HG02885 (cell line): Measurements from ENCODE around the gene SUMO3.

ENCODE experiments used
- ATAC-seq: cut with Tn5 transposase; IDR thresholded peaks from one replicate; pipeline ENCODE4 v1.9.1; 2021; ENCODE audit warnings: mild to moderate bottlenecking; ENCODE audit not compliant: unreplicated experiment, poor library complexity

The SUMO3 gene

DNA sequence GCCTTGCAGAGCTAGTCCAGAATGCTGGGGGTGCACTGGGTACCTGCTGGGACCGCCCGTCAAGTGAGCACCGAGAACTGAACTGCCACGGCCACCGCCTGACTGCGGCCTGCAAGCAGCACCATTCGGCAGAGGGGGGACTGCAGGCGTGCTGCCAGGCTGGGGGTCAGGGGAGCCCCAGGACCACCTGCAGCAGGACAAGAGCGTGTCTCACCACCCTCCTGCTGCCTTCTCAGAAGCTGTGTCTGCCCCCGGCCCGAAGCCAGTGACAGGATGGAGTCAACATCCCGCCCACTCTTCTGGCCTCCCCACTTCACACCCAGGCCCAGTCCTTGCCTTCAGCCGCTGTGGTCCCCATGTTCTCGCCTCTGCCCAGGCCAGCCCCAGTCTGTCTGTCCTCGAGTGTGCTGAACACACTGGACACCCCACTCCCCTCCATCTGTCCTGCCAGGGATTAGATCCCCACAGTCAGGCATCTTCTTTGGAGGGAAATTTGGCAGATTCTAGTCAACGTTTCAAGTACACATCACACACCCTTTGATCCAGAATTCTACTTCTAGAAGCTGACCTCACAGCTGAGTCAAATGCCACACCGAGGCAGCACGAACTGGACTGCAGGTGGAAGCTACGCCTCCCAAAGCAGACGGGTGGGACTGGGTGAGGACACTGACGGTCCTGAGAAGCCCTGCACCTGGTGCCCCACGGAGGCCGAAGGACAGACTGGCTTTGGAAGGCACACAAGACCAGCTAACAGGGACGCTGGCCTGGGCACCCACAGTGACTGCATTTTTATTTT is 29.6 kb upstream of the SUMO3 start:
- ATAC-seq = no peak

DNA sequence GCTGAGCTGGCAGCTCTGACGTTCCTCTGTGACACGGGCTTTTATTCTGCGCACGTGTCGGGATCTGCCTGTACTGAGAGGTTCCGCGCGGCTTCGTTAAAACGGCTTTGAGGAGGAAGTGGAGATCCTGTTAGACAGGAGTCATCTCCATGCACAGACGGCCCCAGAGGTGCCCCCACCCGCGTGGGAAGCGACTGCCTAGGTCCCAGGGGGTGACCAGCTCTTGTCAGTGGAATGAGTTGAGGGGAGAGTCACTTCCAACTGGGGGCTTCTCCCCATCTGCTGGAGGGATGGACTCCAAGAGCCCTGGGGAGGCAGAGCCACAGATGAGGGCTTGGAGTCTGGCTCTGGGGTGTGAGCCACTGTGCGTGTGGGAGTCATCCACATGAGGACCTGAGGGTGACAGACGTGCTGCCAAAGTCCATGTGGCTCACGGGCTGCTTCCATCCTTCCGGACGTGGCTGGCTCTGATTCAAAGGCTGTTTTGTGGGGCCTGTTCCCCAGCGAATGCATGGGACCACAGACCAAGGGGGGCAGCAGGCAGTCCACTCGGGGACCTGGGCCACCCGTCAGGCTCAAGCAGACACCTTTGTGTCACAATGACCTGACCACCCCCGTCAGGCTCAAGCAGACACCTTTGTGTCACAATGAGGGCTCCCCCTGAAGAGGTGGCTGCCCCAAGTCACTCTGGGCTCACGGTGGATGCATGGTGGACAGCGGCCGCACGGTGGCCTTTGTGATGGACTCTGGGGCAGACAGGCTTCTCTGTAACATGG is 28.8 kb upstream of the SUMO3 start:
- no peak for ATAC-seq

DNA sequence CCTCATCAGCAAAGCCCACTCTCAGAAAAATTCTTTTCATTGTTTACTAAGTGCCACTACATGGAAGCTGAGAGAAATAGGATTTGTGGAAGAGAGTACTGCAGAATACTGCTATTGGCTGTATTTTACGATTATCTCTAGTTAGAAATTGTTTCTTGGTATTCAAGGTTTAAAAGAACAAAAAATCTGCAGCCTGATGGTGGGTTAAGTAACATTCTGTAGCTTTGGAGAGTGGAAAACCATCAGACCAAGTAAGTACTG is 28.3 kb upstream of the SUMO3 start:
- no peak for ATAC-seq

DNA sequence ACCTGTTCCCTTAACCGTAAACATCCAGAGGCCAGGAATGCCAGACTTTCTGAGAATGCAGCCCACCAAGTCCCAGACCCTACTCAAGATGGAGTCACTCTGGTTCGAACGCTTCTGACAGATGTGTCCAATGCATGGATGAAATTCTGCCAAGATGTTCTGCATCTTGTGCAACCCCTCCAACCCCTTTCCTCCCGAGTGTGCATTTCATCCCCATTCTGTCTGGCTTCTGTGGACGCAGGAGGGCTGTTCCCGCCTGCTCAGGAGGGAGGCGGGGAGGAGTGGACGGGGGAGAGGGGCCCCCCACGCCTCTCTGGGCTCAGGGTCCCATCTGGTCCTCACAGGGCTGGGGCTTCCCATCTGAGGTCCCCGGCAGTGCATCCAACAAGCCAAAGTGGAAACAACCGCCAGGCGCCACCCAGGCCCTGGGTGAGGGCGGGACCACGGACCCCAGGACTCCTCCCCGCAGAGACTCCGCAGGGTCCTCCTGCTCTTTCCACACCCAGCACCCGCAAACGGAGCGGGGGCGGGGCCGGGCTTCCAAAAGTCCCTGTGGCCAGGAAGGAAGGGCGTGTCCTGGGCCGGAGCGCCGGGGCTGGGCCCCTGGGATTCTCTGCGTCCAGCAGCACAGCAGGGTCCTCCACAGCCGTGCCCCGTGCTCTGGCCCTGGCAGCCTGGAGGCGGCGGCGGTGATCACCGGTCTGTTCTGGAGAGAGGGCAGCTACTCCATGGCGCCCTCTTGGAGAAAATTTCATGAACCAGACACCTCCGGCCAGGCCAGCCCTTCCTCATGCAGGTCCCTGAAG is 27.8 kb upstream of the SUMO3 start:
- no peak for ATAC-seq

DNA sequence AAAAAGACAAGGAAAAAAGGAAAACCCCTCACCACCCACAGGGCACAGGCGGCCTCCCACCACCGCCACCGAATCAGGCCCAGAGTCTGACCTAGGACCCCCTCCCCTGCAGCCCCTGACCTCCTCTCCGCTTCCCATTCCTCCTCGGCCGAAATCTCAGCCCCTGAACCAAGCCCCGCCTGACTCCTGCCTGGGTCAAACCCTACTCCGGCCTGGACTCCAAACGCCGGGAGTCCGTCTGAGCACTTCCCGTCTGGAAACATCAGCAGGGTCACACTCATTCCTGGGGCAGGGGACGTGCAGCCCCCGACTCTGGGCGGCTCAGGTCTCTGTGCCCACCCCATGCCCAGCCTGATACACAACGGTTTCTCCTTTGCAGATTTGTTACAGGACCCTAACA is 26.4 kb upstream of the SUMO3 start:
- ATAC-seq = no peak

DNA sequence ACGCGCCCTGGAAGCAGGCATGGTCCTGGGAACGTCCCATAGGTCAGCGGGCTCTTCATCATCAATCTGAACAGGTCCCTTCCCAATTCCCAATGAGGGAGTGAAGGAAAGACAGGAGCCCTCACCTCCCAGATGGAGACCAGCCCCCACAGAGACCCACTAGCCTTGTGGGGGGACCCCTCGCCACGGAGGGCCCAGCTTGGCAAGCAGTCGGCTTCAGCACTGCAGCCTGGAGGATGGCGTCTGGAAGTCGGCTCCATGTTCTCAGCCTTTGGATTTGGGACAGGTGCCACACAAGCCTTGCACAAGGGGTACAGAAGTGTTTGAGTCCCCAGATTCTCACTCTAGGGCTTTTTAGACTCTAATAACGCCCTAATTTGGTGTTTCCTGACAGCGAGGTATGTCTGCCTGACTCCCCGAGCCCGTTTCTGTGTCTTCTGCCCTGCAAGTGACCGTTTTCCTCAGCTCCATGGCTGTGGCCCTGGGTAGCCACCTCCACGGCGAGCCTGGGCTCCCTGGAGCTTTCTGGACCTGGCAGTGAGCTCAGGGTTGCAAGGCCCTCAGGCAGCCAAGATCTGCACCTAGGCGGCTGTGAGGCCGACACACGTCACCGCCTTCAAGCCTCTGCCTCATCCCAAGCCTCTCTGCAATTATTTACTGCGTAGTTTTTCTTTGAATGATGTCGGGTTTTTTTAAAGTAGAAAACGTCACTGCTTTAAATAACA is 25.0 kb upstream of the SUMO3 start:
- ATAC-seq = no peak

DNA sequence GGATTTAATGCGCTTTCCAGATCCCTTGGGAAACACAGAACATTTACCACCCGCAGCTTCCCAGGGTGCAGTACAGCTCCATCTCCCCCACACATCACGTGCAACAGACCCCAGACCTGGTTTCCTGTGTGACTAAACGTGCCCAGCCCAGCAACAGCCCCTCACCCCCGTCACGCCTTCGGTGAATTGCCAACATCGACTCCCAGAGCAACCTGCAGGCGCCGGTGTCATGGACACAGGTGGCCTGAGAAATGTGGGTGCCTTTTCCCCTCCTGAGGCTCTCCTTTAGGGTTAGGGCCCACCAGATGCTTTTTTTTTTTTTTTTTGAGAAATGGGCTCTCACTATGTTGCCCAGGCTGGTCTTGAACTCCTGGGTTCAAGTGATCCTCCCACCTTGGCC is 24.2 kb upstream of the SUMO3 start:
- ATAC-seq = no peak

DNA sequence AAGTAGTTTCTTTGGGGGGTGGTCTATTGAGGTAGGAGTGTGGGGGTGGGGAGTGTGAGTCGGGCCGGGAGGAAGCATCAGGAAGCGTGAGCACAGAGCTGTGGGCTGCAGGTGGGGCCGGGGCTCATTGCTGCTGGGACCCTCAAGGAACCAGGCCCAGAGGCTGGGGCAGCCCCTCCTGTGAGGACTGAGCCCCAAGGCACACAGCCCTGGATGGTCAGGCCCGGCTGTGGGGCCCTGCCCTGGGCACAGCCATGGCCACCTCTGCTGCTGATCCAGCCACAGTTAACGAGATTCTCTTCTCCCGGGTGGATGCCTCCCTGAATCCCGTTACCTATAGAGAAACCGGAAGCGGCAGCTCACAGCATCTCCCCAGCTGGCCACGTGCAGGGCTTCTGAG is 22.9 kb upstream of the SUMO3 start:
- ATAC-seq = no peak

DNA sequence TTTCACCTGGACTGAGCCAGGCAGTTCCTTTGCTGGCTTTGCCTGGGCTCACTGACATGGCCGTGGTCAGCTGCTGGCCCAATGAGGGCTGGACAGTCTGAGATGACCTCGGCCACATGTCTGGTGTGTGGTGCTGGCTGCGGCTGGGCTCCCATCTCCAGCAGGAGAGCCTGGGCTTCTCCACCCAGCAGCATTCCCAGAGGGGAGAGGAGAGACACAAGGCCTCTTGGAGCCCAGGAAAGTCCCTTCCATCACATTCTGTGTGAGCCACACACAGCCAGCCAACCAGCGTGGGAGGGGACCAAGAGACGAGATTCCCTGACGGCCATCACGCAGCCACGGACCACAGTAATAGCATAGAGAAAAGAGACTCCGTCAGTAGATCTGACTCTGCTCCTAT is 21.1 kb upstream of the SUMO3 start:
- ATAC-seq = no peak

DNA sequence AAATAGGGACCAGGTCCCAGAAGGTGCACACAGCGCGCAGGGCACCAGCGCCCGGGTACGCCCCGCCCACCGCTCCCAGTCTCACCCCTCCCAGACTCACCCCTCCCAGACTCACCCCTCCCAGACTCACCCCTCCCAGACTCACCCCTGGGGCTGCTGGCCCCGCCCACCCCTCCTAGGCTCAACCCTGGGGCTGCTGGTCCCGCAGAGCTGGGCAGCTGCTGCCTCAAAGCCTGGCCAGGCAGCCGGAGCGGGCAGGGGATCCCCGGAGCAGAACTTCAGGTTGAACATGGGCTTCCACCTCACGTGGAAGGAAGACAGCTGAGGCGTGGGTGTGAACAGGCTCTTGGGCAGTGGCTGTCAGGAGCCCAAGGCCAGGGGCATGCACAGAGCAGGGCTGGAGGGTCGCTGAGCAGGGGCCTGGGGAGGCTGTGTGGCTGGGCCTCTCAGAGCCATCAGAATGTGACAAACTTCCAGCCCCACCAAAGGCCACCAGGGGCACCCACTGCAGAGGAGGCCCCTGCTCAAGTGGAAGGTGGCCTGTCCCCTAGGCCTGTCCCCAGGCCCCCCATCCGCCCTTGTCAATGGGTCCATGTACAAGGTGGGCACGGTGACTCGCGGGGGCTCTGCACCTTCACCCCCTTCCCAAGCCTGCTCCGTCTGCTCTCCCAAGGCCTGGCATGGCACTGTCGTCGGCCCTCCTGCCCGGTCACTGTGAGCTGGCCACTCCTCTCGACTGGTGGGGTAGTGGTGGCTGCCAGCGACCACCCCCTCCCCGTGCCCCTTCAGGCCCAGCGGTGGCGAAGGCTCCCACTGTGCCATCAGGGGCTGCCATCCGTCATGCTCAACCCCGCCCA is 20.4 kb upstream of the SUMO3 start:
- ATAC-seq = no peak

DNA sequence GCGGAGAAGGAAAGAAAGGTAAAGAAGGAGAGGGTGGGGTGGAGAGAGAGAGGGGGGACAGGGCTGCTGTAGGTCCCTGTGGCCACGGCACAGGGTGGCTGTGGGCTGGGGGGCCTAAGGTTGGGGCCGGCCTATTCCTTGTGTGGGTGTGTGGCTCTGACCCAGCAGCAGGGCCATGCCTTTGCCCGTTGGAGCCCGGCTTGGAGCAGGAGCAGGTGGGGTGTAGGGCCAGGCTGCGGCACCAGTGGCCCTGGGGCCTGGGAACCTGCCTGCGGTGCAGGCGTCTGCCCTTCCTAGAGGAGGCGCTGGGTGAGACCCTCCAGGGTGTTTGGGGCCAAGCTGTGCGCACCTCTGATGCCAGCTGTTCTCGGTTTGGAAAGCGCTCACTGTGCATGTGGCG is 19.7 kb upstream of the SUMO3 start:
- ATAC-seq = no peak

DNA sequence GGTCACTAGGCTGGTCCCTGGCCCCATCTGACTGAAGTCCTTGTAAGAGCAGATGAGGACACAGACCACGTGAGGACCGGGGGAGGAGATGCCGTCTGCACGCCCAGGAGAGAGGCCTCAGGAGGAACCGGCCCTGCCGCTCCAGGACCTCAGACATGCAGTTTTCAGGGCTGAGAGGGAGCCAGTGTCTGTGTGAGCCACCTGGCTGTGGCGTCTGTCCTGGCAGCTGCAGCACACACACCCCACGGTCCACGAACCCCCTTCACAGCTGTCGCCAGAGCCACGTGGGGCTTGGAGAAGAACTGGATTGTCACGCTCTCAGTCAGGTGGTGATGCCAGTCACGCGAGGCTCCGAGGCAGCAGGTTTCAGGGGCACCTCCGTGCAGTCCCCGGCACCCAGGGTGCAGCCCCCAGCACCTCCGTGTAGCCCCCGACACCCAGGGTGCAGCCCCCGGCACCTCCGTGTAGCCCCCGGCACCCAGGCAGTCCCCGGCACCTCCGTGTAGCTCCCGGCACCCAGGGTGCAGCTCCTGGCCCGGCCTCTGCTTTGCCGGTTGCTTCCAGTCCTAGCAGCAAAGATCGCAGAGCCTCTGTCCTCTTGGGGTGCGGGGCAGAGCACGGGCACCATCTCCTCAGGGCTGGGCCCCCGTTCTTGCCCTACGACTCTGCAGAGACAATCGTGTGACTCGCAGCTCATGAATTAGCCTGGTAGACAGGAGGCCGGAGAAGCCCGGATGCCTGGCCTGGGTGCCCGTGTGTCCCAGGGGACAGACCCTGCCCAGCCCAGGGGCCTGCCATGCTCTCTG is 19.0 kb upstream of the SUMO3 start:
- no peak for ATAC-seq

DNA sequence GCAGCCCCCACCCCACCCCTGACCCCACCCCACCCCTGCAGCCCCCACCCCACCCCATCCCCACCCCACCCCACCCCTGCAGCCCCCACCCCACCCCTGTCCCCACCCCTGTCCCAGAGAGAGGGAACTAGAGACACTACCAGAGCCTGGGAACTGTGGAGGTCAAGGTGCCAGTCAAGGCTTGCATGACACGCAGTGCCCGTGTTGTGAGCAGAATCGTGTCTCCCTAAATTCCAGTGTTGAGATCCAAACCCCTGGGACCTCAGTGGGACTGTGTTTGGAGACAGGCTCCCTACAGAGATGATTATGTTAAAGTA is 18.4 kb upstream of the SUMO3 start:
- ATAC-seq = no peak

DNA sequence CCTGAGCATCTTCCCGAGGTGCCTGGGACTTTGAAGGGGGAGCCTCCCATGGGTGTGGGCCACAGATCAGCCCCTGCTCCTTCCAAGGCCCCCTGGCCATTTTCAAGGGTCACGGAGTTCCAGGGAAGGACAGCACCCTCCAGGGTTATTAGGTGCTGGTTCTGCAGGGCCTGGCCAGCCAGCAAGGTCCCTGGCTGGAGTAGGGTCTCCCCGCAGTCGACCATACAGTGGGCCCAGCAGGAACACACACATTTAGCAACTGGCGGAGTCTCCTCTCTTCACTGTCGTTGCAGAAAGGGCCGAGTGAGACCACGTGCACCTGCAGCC is 17.7 kb upstream of the SUMO3 start:
- no peak for ATAC-seq

DNA sequence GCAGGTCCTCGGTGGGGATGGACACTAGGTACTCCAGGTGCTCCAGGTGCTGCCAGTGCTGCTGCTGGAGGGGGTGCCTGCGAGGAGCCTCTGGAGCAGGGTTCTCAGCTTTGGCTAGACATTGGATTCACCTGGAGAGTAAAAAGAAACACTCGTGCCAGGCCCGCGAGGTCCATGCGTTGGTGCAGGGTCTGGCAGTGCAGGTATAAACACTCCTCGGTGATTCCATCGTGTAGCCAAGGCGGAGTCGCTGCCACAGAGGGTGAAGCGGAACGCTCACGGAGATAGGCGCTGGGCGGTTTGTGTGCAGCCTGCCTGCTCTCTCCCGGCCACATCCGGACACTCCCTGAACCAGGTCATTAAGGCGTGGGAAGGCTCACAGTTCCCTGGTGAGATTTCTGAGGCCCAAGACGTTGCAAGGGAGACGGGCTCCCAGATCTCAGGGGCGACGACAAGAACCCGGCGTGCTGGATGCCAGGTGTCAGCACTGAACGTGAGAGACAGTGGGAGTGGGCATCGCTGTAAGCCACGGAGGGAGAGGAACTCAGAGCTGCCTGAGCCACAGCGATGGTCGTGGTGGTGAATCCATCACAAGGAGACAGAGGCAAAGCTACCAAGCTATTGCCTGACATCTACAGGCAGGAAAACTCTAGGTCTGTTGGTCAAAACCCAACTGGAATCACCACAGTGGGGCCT is 17.2 kb upstream of the SUMO3 start:
- no peak for ATAC-seq

DNA sequence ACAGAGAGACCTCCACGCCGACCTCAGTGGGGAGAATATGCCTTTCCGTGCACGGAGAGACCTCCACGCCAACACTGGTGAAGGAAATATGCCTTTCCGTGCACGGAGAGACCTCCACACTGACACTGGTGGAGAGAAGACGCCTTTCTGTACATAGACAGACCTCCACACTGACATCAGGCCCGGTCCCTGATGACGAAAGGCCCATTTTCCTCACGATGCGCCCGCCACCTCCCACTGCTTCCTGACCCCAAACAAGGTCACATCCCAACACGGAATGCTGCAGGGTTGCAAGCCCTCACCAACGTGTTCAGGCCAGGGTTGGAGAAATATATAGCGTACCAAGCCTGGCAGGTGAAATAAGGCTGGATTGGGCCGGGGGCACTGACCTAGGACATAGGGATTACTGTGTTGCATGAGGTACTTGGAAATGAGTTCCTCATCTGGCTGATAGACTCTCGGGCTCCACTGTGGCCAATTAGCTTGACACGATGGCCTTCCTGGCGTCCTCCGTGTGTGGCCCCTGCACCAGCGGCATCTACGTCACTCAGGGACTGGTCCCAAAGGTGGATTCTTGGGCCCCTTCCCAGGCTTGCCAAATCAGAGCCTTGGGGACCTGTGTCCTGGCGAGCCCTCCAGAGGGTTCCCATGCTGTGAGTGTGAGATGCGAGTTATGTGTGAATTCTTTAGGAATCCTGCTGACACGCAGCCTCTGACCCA is 16.5 kb upstream of the SUMO3 start:
- ATAC-seq = no peak

DNA sequence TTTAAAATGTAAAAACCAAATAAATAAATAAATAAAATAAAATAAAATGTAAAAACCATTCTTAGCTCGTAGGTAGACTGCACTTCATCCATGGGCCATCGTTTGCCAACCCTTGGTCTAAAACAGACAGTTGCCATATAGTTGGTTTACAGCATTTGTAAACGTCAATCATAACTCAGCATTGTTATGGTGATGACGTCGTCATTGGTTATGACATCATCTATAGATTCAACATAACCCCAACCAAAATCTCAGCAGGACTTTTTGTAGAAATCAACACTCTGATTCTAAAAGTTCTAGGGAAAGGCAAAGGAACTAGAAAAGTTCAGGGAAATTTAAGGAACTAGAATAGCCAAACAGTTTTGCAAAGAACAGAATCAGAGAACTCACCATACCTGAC is 15.8 kb upstream of the SUMO3 start:
- ATAC-seq = no peak
